GM21576 (cell line): ENCODE measurements around the gene DHRS11.
"Not testable (repeated sequence)": the region's sequence is repeated elsewhere in the genome, so short reads cannot be mapped to it uniquely, and the experiment has no call there.

Experiments used
- ATAC-seq: cut with Tn5 transposase; IDR thresholded peaks from one replicate; pipeline ENCODE4 v1.9.1; 2021; ENCODE audit warnings: mild to moderate bottlenecking, moderate library complexity; ENCODE audit not compliant: unreplicated experiment

DHRS11 gene

GRCh38 chr17:36593656-36594316 is 2.1 kb downstream of the DHRS11 start:
- ATAC-seq, result no peak

- no peak for ATAC-seq
These were observed 3.1 kb downstream of the DHRS11 start for GRCh38 chr17:36594626-36595401.

GRCh38 chr17:36597226-36597625 is 5.5 kb downstream of the DHRS11 start:
- no peak for ATAC-seq

- ATAC-seq, result no peak
These were observed 6.4 kb downstream of the DHRS11 start for GRCh38 chr17:36597866-36598777.

- ATAC-seq, result no peak
These were observed 7.3 kb downstream of the DHRS11 start for GRCh38 chr17:36598951-36599401.

DNA sequence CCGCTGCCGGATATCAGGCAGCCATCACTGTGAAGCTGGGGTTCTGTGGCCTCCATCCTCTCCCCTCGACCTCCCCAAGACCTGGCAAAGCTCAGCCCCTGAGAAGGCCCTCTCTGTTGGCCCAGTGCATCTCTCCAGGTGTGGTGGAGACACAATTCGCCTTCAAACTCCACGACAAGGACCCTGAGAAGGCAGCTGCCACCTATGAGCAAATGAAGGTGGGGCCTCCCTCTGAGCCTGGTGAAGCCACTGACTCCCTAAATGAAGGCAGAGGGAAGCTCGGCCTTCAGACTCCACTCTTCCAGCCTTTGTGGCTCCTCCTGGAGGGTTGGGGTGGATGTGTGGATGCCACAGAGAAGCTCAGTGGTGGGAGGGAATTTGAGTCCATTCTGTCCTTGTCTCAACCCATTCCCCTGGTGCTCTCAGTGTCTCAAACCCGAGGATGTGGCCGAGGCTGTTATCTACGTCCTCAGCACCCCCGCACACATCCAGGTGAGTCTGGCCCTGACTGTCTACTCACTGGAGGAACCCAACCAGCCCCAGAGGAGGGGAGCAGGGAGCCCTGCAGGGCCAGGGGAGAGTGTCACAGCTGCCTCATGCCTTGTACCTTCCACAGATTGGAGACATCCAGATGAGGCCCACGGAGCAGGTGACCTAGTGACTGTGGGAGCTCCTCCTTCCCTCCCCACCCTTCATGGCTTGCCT is 8.0 kb downstream of the DHRS11 start:
- no peak for ATAC-seq

DNA sequence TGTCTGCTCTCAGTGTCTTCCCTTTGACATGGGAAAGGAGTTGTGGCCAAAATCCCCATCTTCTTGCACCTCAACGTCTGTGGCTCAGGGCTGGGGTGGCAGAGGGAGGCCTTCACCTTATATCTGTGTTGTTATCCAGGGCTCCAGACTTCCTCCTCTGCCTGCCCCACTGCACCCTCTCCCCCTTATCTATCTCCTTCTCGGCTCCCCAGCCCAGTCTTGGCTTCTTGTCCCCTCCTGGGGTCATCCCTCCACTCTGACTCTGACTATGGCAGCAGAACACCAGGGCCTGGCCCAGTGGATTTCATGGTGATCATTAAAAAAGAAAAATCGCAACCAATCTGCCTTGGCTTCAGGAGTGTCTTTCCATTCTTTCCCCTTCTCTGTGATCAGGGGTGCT is 8.8 kb downstream of the DHRS11 start:
- ATAC-seq, result no peak

DNA sequence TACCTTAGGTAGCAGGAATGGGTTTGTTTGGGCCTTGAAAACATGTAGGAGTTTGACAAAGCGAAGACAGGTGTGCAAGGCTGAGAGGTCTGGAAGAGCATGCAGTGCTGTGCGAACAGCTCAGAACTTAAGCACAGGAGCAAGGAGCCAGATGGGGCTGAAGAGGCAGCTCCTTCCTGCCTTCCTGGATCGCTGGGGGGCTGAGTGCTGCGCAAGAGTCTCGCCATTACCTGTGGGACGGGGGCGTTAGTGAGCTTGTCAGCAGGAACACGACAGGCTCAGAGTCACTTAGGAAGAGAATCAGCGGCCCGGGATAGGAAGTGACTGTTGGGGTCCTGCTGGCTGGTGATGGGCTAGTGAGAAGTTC is 9.2 kb downstream of the DHRS11 start:
- no peak for ATAC-seq

DNA sequence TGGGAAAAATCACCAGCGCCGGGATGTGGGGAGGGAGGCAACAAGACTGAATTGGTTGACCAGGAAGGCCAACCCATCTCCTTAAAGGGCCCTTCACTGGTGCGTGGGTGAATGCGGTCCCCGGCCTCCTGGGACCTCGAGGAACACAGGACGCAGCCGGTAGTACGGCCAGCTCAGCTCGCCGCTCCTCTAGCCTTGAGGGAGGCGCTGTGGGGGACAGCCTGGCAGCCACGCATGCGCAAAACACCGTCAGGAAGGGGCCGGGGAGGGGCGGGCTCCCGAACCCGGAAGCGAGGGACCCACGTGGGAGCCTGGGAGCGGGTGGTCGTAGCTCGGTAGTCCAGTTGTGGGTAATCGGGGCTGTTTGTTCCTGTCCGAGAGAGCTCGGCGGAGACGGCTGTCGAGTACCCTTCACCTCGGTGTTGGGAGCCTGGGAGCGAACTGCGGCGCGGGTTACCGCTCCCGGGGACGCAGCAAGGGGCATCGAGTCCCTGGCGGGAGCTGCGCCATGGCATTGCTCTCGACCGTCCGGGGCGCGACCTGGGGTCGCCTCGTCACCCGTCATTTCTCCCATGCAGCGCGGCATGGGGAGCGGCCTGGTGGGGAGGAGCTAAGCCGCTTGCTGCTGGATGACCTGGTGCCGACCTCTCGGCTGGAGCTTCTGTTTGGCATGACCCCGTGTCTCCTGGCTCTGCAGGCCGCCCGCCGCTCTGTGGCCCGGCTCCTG is 9.8 kb downstream of the DHRS11 start, which contains the start of gene MRM1:
MRM1 (plus strand) TSS at position 281 of the 727 bp plus-strand sequence; CDS start at position 509, 228 bp downstream.
- ATAC-seq, result peak; percentile 66

GRCh38 chr17:36602030-36602748 is 10.5 kb downstream of the DHRS11 start:
- ATAC-seq, result peak; percentile 5

GRCh38 chr17:36602924-36603384 is 11.3 kb downstream of the DHRS11 start:
- no peak for ATAC-seq

- ATAC-seq, result not testable (repeated sequence)
These were observed 13.3 kb downstream of the DHRS11 start for GRCh38 chr17:36605028-36605427.

GRCh38 chr17:36608280-36608679 is 16.6 kb downstream of the DHRS11 start:
- ATAC-seq, result no peak

DNA sequence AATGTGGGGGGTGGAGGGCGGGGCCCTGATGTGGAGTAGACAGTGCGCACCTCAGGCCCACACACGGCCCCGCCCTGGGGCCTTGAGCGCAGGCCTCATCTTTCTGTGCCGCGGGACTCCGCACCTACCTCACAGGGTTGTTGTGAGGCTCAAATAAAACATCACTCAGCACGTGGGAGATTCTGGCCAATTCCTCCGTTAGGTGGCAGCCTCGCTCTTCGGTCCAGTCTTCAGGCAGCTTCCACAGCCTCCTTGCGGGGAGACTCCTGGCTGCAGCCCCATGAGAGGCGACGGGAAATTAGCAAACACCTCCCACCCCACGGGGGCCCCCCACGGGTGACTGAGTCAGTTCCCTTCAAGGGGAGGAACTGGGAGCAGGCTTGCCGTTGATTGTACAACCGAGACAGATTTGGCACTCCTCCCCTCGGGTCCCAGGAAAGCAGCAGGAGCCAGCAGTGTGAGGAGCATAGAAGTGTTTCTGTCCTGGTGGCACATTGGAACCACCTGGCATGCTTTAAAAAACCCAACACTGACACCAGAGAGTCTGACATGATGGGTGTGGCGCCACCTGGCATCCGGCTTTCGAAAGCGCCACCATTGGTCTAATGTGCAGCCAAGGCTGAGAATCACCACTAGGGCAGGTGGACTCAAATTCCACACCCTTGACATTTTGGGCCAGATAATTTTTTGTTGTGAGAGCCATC is 17.3 kb downstream of the DHRS11 start:
- ATAC-seq, result no peak

GRCh38 chr17:36609498-36609862 is 17.8 kb downstream of the DHRS11 start:
- ATAC-seq, result no peak

GRCh38 chr17:36610474-36610873 is 18.8 kb downstream of the DHRS11 start:
- ATAC-seq, result no peak

DNA sequence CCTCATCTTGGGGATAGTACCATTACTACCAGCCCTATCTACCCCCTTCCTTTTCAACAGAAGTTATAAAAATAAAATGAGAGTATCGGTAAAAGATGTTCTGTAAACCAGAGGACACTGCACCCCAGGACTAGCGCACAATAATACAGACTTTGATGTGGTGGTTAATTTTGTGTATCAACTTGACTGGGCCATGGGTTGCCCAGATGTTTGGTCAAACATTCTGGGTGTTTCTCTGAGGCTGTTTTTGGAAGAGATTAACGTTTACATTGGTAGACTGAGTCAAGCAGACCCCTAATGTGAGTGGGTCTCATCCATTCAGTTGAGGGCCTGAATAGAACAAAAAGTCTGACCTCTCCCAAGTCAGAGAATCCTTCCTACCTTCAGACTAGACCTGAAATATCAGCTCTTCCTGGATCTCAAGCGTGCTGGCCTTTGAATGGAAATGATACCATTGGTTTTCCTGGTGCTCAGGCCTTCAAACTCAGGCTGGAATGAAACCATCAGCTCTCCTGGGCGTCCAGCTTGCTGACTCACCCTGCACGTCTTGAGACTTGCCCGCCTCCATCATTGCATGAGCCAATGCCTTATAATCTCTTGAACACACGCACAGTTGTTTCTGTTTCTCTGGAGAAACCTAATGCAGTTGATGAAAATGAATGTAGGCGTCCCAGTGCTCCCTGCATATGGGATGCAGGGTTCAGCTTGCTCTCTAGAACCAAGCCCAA is 19.8 kb downstream of the DHRS11 start:
- no peak for ATAC-seq

GRCh38 chr17:36612323-36612722 is 20.6 kb downstream of the DHRS11 start:
- no peak for ATAC-seq
